NCI-H146 treated with DMSO at 0.1 percent for 48 hours (cell line): ENCODE data around the gene SUGP1.

Experiments
- DNase-seq: peaks from one replicate; lab custom pipeline; 2025; ENCODE audit not compliant: unreplicated experiment; lab: John Stamatoyannopoulos, UW

The SUGP1 gene

DNA sequence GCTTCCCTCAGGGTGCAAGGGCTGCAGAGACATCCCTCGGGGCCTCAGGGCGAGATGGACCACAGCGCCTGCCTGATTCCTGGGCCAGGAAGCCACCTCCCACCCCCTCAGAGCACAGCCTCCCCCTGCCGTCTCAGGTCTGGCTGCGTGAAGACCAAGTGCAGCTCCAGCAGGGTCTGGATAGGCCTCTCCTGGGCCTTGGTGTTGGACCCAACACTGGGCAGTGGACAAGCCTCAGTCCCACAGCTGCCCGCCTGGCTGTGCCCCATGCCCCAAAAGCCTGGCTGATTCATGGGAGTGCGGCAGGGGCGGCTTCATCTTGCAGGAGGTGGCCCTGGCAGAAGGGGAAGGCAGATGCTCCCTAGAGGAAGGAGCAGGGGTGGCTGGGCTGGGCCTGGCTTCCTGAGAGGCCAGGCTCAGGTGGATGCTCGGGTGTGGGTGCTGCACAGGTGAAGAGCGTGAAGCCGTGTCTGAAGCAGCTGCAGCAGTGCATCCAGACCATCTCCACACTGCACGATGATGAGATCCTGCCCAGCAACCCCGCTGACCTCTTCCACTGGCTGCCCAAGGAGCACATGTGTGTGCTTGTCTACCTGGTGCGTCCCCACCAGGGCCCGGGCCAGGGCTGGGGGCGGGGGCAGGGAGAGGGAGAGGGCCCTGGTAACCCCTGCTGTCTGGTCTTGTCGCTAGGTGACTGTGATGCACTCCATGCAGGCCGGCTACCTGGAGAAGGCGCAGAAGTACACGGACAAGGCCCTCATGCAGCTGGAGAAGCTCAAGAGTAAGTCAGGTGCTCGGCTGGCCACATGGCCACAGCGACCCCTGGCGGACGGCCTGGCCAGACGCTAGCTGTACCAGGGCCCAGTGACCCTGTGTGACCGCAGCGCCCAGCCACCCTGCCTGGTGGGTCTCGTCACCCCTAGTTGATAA, 22.0 kb upstream of the SUGP1 start:
- peak; percentile 69 for DNase-seq

GRCh38 chr19:19341026-19341425, 20.7 kb upstream of the SUGP1 start:
- no peak for DNase-seq

DNA sequence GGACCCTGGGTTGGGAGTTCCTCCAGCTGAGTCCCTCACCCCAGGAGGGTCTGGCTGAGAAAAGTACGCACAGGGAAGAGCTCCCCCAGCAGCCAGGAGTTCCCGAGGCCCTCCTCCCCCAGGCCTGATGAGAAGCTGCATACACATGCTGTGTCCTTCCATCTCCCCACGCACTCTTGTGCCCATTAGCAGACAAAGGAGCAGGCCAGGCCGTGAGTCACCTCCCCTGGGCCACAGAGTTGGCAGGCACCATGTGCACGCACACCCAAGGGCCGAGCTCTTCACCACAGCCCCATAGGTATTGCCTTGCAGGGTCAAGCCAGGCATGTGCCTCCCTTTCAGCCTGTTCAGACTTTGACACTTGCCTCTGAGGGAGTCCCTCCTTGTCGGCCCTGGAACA, 17.8 kb upstream of the SUGP1 start:
- DNase-seq = no peak

- no peak for DNase-seq
These were observed 16.8 kb upstream of the SUGP1 start for GRCh38 chr19:19337120-19337519.

GRCh38 chr19:19336597-19336996, 16.3 kb upstream of the SUGP1 start:
- no peak for DNase-seq

GRCh38 chr19:19335408-19336158, 15.3 kb upstream of the SUGP1 start:
- no peak for DNase-seq

DNA sequence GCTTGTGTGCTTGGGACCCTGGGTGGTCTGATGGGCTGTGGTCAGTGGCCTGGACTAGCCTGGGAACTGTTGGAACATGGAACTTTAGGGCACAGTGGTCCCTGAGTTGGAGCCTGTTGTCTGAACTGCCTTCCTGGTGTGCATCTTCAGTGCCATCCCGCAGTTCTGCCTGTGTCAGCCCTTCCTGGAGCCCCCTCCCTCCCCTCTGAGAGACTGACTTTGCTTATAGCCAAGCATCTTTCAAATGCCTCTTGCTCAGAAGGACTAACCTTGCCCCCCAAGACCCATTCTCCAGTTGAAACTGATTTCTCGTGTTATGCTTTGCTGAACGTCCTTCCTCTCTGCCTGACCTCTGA, 14.7 kb upstream of the SUGP1 start:
- no peak for DNase-seq

DNA sequence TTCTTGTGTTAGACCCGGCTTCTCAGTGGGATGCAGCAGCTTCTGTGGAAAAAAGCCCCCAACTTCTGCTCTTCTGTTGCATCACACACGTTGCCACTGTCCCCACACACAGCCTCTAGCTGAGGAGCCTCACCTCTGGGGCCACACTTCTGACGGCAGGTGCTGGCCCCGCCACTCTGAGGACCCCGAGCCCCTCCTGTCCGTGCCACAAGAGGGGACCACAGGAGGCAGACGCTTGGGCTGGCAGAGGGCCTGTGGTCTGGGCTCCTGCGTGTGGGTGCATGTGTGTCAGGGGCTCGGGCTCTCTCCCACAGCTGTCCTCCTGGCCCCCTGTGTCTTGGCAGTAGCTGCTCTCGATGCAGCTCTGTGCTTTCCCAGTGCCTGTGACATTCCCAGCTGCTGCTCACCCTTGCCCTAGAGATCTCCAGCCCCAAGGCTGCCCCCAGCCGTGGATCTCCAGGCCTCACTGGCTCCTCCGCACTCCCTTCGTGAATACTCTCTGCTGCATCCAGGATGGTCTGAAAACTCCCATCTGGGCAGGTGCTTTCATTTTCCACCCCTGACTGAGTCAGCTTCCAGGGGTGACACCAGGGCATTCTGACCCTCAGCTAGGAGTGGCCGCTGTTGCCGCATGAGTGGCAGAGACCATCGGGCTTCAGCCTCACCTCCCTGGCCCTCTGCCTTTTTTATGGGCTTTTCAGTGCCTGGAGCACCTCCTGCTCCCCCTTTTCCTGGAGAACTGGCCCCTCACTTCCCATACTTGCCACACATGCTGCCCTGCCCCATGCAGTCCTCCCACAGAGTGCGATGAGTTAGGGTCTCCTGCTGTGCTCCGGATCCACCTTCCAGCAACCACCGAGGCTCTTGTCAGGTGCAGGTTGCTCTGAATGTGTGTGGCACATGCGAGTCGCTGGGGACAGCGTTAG, 14.0 kb upstream of the SUGP1 start:
- DNase-seq = no peak

DNA sequence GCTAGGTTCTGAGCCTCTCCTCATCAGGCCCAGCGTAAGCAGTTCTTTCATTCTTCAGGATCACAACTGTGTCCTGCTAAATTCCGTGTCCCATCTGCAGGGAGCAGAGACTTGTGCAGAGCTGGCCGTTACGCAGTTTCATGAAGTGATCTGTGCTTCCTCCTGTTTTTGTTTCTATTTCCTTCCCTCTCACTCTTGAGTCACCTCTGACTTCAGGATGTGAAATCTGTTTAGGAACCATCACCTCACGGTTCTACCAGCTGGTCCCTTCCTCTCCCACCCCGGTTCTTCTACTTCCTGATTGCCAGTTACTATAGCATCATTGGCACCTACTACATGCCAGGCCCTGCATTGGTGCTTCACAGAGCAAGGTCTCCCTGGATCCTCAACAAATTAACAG, 8.8 kb upstream of the SUGP1 start:
- no peak for DNase-seq

- no peak for DNase-seq
These were observed 7.4 kb upstream of the SUGP1 start for GRCh38 chr19:19327672-19328071.

DNA sequence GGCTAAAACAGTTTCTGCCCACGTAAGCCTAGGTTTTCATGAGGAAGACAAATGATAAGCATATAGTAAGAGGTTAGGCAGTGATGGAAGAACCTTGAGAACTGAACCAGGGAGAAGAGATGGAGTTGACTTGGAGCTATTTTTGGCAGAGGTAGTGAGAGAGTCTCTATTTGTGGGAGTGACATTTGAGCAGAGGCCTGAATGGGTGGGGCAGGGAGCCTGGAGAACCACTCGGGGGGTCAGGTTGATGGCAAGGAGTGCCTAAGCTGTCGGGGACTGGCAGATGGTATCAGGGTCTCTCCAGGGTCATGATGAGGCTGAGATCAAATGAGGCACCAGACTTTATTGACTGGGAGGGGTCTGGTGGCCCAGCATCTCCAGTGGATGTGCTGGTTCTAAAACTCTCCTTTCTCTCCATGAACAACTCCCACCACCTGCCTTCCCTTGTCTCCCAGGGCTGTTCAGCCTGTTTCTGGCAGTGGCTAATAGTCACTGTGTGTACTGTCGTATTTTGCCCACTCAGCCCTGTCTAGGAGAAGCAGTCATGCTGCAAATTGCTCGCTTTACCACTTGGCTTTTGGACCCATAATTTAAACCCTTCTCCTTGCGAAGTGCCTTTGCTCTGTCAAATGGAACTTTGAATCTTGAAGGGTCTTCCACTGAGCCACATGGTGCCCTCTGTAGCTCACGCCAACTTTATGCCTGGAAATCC, 3.9 kb upstream of the SUGP1 start:
- DNase-seq = no peak

- peak; percentile 15 for DNase-seq
These were observed 850 bp upstream of the SUGP1 start for GRCh38 chr19:19321141-19321577.

DNA sequence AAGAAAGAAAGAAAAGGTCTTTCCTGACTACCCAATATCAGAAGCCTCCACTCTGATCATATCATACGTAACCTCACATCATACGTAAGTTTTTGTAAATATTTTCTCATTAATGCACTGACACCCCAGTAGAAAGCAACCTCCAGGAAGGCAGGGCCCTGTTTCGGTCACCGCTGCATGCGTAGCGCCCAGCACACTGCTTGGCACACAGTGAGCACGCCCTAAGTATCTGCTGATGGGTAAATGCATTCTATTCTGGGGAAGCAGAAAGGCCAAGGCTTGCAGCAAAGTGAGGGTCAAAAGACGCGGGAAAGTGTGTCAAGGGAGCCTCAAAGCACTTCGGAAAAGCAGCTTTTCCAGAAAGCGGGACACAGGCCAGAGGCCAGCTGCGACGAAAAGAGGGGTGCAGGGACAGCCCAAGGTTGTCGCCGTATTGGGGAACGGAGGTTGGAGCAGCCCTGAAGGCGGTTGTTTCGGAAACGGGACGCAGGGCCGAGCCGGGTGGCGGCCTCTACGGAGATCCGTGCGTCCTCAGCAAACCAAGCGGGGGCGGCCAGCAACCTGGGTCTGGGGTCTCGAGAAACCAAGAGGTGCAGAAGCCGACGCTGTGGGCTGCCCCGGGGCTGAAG, 463 bp downstream of the SUGP1 start:
- no peak for DNase-seq

DNA sequence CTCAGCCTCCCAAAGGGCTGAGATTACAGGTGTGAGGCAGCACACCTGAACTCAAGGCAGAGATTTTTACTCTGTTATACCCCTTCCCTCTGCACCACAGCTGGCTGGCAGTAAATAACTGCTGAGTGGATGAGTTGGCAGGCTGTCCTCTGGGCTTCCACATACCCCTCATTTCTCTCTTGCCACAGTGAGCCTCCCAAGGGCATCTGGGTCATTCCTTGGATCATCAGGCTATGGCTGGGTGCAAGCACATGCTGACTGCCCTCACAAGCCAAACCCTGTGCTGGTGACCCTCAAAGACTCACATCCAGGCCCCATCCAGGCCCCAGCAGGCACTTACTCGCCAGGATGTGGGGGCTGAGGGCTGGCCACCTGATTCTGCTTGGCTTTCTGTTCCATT, 4.2 kb downstream of the SUGP1 start:
- DNase-seq = no peak

GRCh38 chr19:19315444-19315843, 4.9 kb downstream of the SUGP1 start:
- DNase-seq = no peak

- DNase-seq = no peak
These were observed 11.9 kb downstream of the SUGP1 start for GRCh38 chr19:19308373-19308772.

- no peak for DNase-seq
These were observed 14.1 kb downstream of the SUGP1 start for GRCh38 chr19:19306191-19306590.

DNA sequence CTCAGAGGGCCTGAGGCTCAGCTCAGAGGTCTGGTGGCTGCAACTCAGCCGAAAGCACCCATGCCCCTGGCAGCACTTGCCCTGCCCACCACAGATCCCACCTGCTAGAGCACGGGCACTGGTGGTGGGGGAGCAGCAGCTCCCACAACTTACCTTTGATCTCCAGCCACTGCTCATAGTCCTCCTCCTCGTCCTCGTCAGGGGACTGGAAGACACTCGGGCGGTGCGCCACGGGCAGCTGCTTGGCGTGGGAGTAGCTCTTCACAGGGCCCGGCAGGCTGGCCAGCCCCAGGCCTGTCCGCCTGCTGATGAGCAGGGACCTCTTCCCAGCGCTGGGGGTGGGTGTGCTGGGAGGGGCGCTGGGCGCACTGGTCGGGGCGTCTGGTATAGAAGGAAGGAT, 14.6 kb downstream of the SUGP1 start:
- DNase-seq = no peak

GRCh38 chr19:19305066-19305465, 15.2 kb downstream of the SUGP1 start:
- DNase-seq = no peak
